WTC11 (cell line): ENCODE data around the gene CYP27A1. TPM values are rescaled to one million over a fixed set of nuclear protein-coding genes. Genes with fewer than 3 reads are reported as not detected.

Source experiments
- ATAC-seq: fragments of 200-7000 bp; cut with Tn5 transposase; 2 replicates; pipeline ENCODE4 v1.10.0; 2021; ENCODE audit warnings: mild to moderate bottlenecking, moderate library complexity
- CTCF ChIA-PET: fragments of 300-600 bp; sonication (Branson Sonifier 250); formaldehyde crosslinking; loops from one replicate; lab custom pipeline; 2021; ENCODE audit warnings: antibody characterized with exemption; lab: Charles Lee
- POLR2A ChIA-PET: fragments of 350-600 bp; sonication (Branson Sonifier 250); formaldehyde crosslinking; loops from one replicate; lab custom pipeline; 2021; ENCODE audit warnings: antibody characterized with exemption; lab: Charles Lee
- DNase-seq: peaks from one replicate; pipeline ENCODE4 v3.0.0; 2021; ENCODE audit warnings: low spot score
- H3K27ac Mint-ChIP-seq: 2 replicates; pipeline ENCODE4 v1.8.0; 2021; ENCODE audit warnings: mixed read lengths
- H3K27me3 Mint-ChIP-seq: 2 replicates; pipeline ENCODE4 v1.8.0; 2021; ENCODE audit warnings: low read depth, mild to moderate bottlenecking, moderate library complexity, mixed read lengths
- H3K36me3 Mint-ChIP-seq: 2 replicates; pipeline ENCODE4 v1.8.0; 2021; ENCODE audit warnings: mixed read lengths
- H3K4me1 Mint-ChIP-seq: 2 replicates; pipeline ENCODE4 v1.8.0; 2022; ENCODE audit warnings: mixed read lengths
- H3K4me3 Mint-ChIP-seq: 2 replicates; pipeline ENCODE4 v1.8.0; 2021; ENCODE audit warnings: mild to moderate bottlenecking, moderate library complexity, mixed read lengths
- H3K9me3 Mint-ChIP-seq: 2 replicates; pipeline ENCODE4 v1.8.0; 2021; ENCODE audit warnings: mixed read lengths
- ARID4B ChIP-seq: sonication (generic); formaldehyde crosslinking; IDR thresholded peaks from 2 replicates; pipeline ENCODE4 v1.8.0; 2023; ENCODE audit warnings: missing genetic modification reagents, mild to moderate bottlenecking, borderline replicate concordance
- E2F1 ChIP-seq: sonication (generic); formaldehyde crosslinking; IDR thresholded peaks from 2 replicates; pipeline ENCODE4 v1.8.0; 2022; ENCODE audit warnings: mild to moderate bottlenecking, missing genetic modification reagents
- ELF4 ChIP-seq: sonication (generic); formaldehyde crosslinking; IDR thresholded peaks from 2 replicates; pipeline ENCODE4 v1.8.1; 2022; ENCODE audit warnings: low read depth, mild to moderate bottlenecking, moderate library complexity, missing genetic modification reagents
- EMX1 ChIP-seq: fragments of 250-450 bp; sonication (Bioruptor Pico); IDR thresholded peaks from 2 replicates; pipeline ENCODE4 v1.8.0; 2021; ENCODE audit warnings: mild to moderate bottlenecking
- IRF2 ChIP-seq: sonication (generic); formaldehyde crosslinking; IDR thresholded peaks from 2 replicates; pipeline ENCODE4 v1.8.0; 2022; ENCODE audit warnings: low read depth, missing genetic modification reagents, borderline replicate concordance
- JAZF1 ChIP-seq: fragments of 250-450 bp; sonication (Bioruptor Pico); IDR thresholded peaks from 2 replicates; pipeline ENCODE4 v1.9.0; 2021; ENCODE audit warnings: moderate library complexity, mild to moderate bottlenecking, inconsistent platforms
- JUN ChIP-seq: sonication (generic); formaldehyde crosslinking; IDR thresholded peaks from 2 replicates; pipeline ENCODE4 v1.8.0; 2023; ENCODE audit warnings: mild to moderate bottlenecking, missing genetic modification reagents
- MYBL2 ChIP-seq: sonication (generic); formaldehyde crosslinking; IDR thresholded peaks from 2 replicates; pipeline ENCODE4 v1.8.1; 2023; ENCODE audit warnings: mild to moderate bottlenecking, moderate library complexity, missing genetic modification reagents
- NFYB ChIP-seq: sonication (generic); formaldehyde crosslinking; conservative IDR thresholded peaks from 2 replicates; pipeline ENCODE4 v1.8.0; 2022; ENCODE audit warnings: low read depth, missing genetic modification reagents
- RORB ChIP-seq: fragments of 250-450 bp; sonication (Bioruptor Pico); IDR thresholded peaks from 2 replicates; pipeline ENCODE4 v1.9.0; 2021; ENCODE audit warnings: mild to moderate bottlenecking
- SMAD4 ChIP-seq: sonication (generic); formaldehyde crosslinking; IDR thresholded peaks from 2 replicates; pipeline ENCODE4 v1.8.0; 2022; ENCODE audit warnings: mild to moderate bottlenecking, missing genetic modification reagents
- TEAD1 ChIP-seq: sonication (generic); formaldehyde crosslinking; IDR thresholded peaks from 2 replicates; pipeline ENCODE4 v1.8.0; 2022; ENCODE audit warnings: mild to moderate bottlenecking, missing genetic modification reagents
- ZBTB43 ChIP-seq: sonication (generic); formaldehyde crosslinking; IDR thresholded peaks from 2 replicates; pipeline ENCODE4 v1.8.1; 2023; ENCODE audit warnings: mild to moderate bottlenecking, missing genetic modification reagents
- ZNF138 ChIP-seq: sonication (generic); formaldehyde crosslinking; conservative IDR thresholded peaks from 2 replicates; pipeline ENCODE4 v1.8.1; 2022; ENCODE audit warnings: mild to moderate bottlenecking, moderate library complexity, missing genetic modification reagents
- ZNF396 ChIP-seq: fragments of 250-450 bp; sonication (Bioruptor Pico); IDR thresholded peaks from 2 replicates; pipeline ENCODE4 v1.8.0; 2021; ENCODE audit warnings: mild to moderate bottlenecking, moderate library complexity, borderline replicate concordance
- ZNF423 ChIP-seq: fragments of 250-450 bp; sonication (Bioruptor Pico); IDR thresholded peaks from 2 replicates; pipeline ENCODE4 v2.1.2; 2022; ENCODE audit warnings: mild to moderate bottlenecking, moderate library complexity
- ZNF532 ChIP-seq: fragments of 250-450 bp; sonication (Bioruptor Pico); IDR thresholded peaks from 2 replicates; pipeline ENCODE4 v1.9.0; 2021; ENCODE audit warnings: mild to moderate bottlenecking, borderline replicate concordance
- total RNA-seq: library from RNA; stranded (reverse); gene quantifications from 3 replicates; pipeline ENCODE4 v1.2.3, GENCODE V29; 2021
- TF ChIP-seq, protein P1 (sequence below): sonication (generic); formaldehyde crosslinking; conservative IDR thresholded peaks from 2 replicates; pipeline ENCODE4 v1.8.1; 2023; ENCODE audit warnings: mild to moderate bottlenecking, low read depth, missing genetic modification reagents, moderate library complexity

CYP27A1 gene
- total RNA-seq, 1 experiment from 2014 or later: 5.6 TPM

DNA sequence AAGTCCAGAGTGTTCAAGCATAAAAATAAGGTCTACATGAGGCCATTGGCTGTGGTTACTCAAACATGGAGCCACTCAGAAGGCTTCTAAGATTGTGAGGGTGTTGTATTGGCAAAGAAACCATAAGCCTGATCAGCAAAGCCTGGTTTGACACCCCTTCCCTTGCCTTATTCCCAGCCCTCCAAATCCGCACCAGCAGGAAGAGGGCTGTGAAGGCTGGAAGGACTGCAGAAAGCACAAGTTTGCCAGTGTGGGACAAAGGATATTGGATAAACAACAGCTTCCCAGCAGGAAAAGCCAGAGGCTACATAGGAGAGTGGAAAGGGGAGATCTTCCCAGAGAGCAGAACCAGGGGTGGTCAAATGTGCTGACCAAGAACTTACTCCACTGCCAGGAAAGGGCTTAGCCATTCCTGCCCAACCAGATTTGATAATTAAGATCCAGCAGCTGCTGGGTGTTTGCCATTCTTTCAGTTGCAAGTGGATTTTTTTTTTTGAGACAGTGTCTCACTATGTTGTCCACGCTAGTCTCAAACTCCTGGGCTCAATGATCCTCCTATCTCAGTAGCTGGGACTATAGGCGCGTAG lies 51.2 kb downstream of the CYP27A1 start:
- Mint-ChIP-seq H3K9me3 (peaks cover 8% of the 10 kb centered on the region; the same call in 1 of the 2 replicates), H3K27ac (no peak overlapping the region), H3K4me1 (no peaks in the 10 kb centered on the region)
- CTCF ChIA-PET: interaction anchor here (0.6 to 1.9 kb wide), 3 partner anchors 14 to 271 kb away, joined by 3 to 5 read pairs (median 4); no protein-coding TSS in a partner anchor
- TF ChIP-seq ZNF396 (no peak), SMAD4 (CRISPR knock-in tag) (no peak), ARID4B (no peak), JUN (no peak), JAZF1 (no peak), ZNF138 (CRISPR knock-in tag) (no peak), ZNF532 (no peak), ZNF423 (CRISPR knock-in tag) (no peak), IRF2 (CRISPR knock-in tag) (no peak), ELF4 (CRISPR knock-in tag) (no peak), ZBTB43 (no peak), NFYB (CRISPR knock-in tag) (no peak), EMX1 (no peak), MYBL2 (CRISPR knock-in tag) (no peak), RORB (CRISPR knock-in tag) (no peak), TEAD1 (CRISPR knock-in tag) (no peak), E2F1 (no peak)
- TF ChIP-seq, protein P1, sequence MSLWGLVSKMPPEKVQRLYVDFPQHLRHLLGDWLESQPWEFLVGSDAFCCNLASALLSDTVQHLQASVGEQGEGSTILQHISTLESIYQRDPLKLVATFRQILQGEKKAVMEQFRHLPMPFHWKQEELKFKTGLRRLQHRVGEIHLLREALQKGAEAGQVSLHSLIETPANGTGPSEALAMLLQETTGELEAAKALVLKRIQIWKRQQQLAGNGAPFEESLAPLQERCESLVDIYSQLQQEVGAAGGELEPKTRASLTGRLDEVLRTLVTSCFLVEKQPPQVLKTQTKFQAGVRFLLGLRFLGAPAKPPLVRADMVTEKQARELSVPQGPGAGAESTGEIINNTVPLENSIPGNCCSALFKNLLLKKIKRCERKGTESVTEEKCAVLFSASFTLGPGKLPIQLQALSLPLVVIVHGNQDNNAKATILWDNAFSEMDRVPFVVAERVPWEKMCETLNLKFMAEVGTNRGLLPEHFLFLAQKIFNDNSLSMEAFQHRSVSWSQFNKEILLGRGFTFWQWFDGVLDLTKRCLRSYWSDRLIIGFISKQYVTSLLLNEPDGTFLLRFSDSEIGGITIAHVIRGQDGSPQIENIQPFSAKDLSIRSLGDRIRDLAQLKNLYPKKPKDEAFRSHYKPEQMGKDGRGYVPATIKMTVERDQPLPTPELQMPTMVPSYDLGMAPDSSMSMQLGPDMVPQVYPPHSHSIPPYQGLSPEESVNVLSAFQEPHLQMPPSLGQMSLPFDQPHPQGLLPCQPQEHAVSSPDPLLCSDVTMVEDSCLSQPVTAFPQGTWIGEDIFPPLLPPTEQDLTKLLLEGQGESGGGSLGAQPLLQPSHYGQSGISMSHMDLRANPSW (CRISPR knock-in tag): no peak
- TF ChIP-seq, all 79 proteins: peak for 0
- POLR2A ChIA-PET: no interaction called here
- DNase-seq (no peak), ATAC-seq (no peak)
- H3K36me3 Mint-ChIP-seq: no peaks in the 10 kb centered on the region
- H3K4me3 Mint-ChIP-seq: no peak overlapping the region
- peaks cover 9% of the 10 kb centered on the region for H3K27me3 Mint-ChIP-seq
